ENCODE results near the gene SH3RF2. TPM values are rescaled to one million over a fixed set of nuclear protein-coding genes. Genes with fewer than 3 reads are reported as not detected.

Gene SH3RF2
- total and polyA plus RNA-seq, 9 of the 15 experiments (the other 6 are each of a cell fraction or from before 2014, with no cell fraction given) = 0.05 TPM; not detected in 8

- Histone ChIP-seq H3K9me1 (ENCODE audit: control insufficient read depth, insufficient read depth, low read length) (no peaks in the 10 kb centered on the region), H2AFZ (ENCODE audit: low read depth, low read length) (no peak overlapping the region), H3K79me2 (ENCODE audit: control insufficient read depth, insufficient read depth, low read length) (no peaks in the 10 kb centered on the region), H3K27me3 (ENCODE audit: control insufficient read depth in 2 of 2, insufficient read depth in 2 of 2, low read length in 2 of 2) (peaks cover 14 to 28% of the 10 kb centered on the region in 2 experiments; a peak in 4 of 5 replicates), H4K20me1 (replicated peaks; ENCODE audit: control insufficient read depth, insufficient read depth, low read length) (no peaks in the 10 kb centered on the region), H3K36me3 (ENCODE audit: control insufficient read depth, insufficient read depth, low read length) (no peaks in the 10 kb centered on the region), H3K27ac (ENCODE audit: extremely low read depth, low read depth, low read length) (no peak overlapping the region), H3K4me1 (replicated peaks in 1 of 2; ENCODE audit: control insufficient read depth in 2 of 2, insufficient read depth in 2 of 2, low read length in 2 of 2) (no peaks in the 10 kb centered on the region; a peak in 2 of 5 replicates), H3K4me3 (no peak overlapping the region), H3K4me2 (ENCODE audit: insufficient read depth, low read length) (no peak overlapping the region), H3K9ac (ENCODE audit: insufficient read depth in 1 of 2, low read depth in 2 of 2, low read length in 2 of 2) (no peak overlapping the region), H3K9me3 (replicated peaks; ENCODE audit: control insufficient read depth, insufficient read depth, low read depth, low read length) (no peaks in the 10 kb centered on the region)
- in situ Hi-C loops (cut with MboI) = loop anchor here (25.0 kb wide), 1 partner anchor 1860 kb away; no protein-coding TSS in a partner anchor
- WGBS (ENCODE audit: insufficient coverage, low coverage, missing lambda C conversion rate) = 10% methylated on average over 1 of the region's 2 CpGs
- intact Hi-C loops (cut with micrococcal nuclease) = no loop called here
- DNase-seq (ENCODE audit: extremely low read depth in 1 of 4, low spot score in 3 of 4) (no peak), FAIRE-seq (no peak), ATAC-seq (no peak)
- POLR2A ChIA-PET = interaction anchor here (0.8 to 1.6 kb wide), 3 partner anchors 11 to 23 kb away, joined by 4 to 7 read pairs (median 4); no protein-coding TSS in a partner anchor
- BruUV-seq (replicated peaks) = no TSS peak
- CTCF ChIA-PET (ENCODE audit: low intra/inter-chr PET ratio) = no interaction called here
- TF ChIP-seq HDAC8 (tag; IDR thresholded peaks at IDR 0.05) (no peak), NR1H2 (CRISPR knock-in tag; IDR thresholded peaks at IDR 0.05) (no peak), NFIX (CRISPR knock-in tag; IDR thresholded peaks at IDR 0.05; ENCODE audit: low read depth) (no peak), REST (IDR thresholded peaks at IDR 0.05; ENCODE audit: borderline replicate concordance) (no peak), REST (CRISPR knock-in tag; IDR thresholded peaks at IDR 0.05; ENCODE audit: low read depth) (no peak), ZNF77 (CRISPR knock-in tag; IDR thresholded peaks at IDR 0.05) (no peak), MCM7 (IDR thresholded peaks at IDR 0.05) (no peak), PREB (CRISPR knock-in tag; IDR thresholded peaks at IDR 0.05) (no peak), ZNF174 (CRISPR knock-in tag; IDR thresholded peaks at IDR 0.05) (no peak), FIP1L1 (IDR thresholded peaks at IDR 0.05; ENCODE audit: low read depth, low read length, poor library complexity, severe bottlenecking) (no peak), MAFG (tag; conservative IDR thresholded peaks at IDR 0.05) (no peak), TGIF2 (CRISPR knock-in tag; IDR thresholded peaks at IDR 0.05) (no peak), MITF (IDR thresholded peaks at IDR 0.05) (no peak), RBM34 (IDR thresholded peaks at IDR 0.05; ENCODE audit: borderline replicate concordance, insufficient read depth, low read length) (no peak)
These were observed 136.2 kb downstream of the SH3RF2 start for GRCh38 chr5:146072595-146072994.

All from K562 (cell line).